ENCODE measurements around the gene CFAP69. TPM values are rescaled to one million over a fixed set of nuclear protein-coding genes. Genes with fewer than 3 reads are reported as not detected.

The CFAP69 gene
- total RNA-seq, 1 donor from 2014 or later = 0.71 TPM

DNA sequence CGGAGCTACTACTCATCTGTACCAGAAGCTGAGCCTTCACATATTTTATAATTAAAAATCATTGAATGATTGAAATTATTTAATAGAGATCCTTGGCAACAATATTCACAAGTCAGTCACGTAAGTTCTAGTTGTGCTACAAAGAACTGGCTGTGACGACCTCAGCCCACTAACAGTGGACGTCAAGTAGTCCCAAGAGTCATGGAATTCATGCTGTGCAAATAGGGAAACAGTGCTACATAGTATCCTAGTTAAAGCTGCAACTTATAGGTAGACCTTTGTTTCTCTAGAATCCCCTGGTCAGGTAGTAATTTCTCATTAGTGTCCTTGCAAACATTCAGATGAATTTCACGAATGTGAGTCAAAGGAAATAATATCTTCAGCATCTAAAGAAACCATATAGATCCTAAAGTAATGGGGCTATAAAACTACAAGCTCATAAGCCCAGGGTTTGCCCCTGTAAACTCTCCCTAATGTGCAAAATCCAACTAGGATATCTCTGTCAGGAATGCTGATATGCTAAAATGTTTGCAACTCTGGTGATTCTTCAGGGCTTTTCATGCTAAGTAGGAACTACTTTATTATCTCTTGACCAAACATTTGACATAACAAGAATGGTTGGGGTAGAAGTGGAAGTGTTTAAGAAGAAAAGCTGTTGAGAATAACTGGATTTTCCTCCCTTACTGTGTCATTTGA, 31.2 kb downstream of the CFAP69 start:
- DNase-seq = no peak
- no peak overlapping the region for H3K27ac Mint-ChIP-seq (ENCODE audit: unreplicated experiment)

GRCh38 chr7:90288154-90288553, 43.2 kb downstream of the CFAP69 start:
- Mint-ChIP-seq H3K9me3 (ENCODE audit: unreplicated experiment) (no peaks in the 10 kb centered on the region), H3K4me1 (ENCODE audit: low read depth, unreplicated experiment) (no peaks in the 10 kb centered on the region), H3K36me3 (ENCODE audit: unreplicated experiment) (peaks cover 1% of the 10 kb centered on the region), H3K4me3 (ENCODE audit: unreplicated experiment) (no peak overlapping the region), H3K27ac (ENCODE audit: unreplicated experiment) (no peak overlapping the region), H3K27me3 (ENCODE audit: unreplicated experiment) (no peaks in the 10 kb centered on the region)
- DNase-seq = no peak
- TF ChIP-seq, protein P1, sequence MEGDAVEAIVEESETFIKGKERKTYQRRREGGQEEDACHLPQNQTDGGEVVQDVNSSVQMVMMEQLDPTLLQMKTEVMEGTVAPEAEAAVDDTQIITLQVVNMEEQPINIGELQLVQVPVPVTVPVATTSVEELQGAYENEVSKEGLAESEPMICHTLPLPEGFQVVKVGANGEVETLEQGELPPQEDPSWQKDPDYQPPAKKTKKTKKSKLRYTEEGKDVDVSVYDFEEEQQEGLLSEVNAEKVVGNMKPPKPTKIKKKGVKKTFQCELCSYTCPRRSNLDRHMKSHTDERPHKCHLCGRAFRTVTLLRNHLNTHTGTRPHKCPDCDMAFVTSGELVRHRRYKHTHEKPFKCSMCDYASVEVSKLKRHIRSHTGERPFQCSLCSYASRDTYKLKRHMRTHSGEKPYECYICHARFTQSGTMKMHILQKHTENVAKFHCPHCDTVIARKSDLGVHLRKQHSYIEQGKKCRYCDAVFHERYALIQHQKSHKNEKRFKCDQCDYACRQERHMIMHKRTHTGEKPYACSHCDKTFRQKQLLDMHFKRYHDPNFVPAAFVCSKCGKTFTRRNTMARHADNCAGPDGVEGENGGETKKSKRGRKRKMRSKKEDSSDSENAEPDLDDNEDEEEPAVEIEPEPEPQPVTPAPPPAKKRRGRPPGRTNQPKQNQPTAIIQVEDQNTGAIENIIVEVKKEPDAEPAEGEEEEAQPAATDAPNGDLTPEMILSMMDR (IDR thresholded peaks at IDR 0.05; ENCODE audit: partially characterized antibody, unreplicated experiment) = no peak

More for the DNA sequence above, 31.2 kb downstream of the CFAP69 start:
- no peak overlapping the region for H3K4me3 Mint-ChIP-seq (ENCODE audit: unreplicated experiment)
- TF ChIP-seq, protein P1 (IDR thresholded peaks at IDR 0.05; ENCODE audit: partially characterized antibody, unreplicated experiment) = no peak
- H3K27me3 Mint-ChIP-seq (ENCODE audit: unreplicated experiment) = no peaks in the 10 kb centered on the region
- no peaks in the 10 kb centered on the region for H3K9me3 Mint-ChIP-seq (ENCODE audit: unreplicated experiment)
- no peaks in the 10 kb centered on the region for H3K4me1 Mint-ChIP-seq (ENCODE audit: low read depth, unreplicated experiment)
- H3K36me3 Mint-ChIP-seq (ENCODE audit: unreplicated experiment) = no peaks in the 10 kb centered on the region

GRCh38 chr7:90290244-90291113, 45.5 kb downstream of the CFAP69 start:
- Mint-ChIP-seq H3K27ac (ENCODE audit: unreplicated experiment) (no peak overlapping the region), H3K27me3 (ENCODE audit: unreplicated experiment) (no peaks in the 10 kb centered on the region), H3K9me3 (ENCODE audit: unreplicated experiment) (no peaks in the 10 kb centered on the region), H3K4me1 (ENCODE audit: low read depth, unreplicated experiment) (no peaks in the 10 kb centered on the region), H3K4me3 (ENCODE audit: unreplicated experiment) (no peak overlapping the region), H3K36me3 (ENCODE audit: unreplicated experiment) (peaks cover 6% of the 10 kb centered on the region)
- DNase-seq = no peak
- TF ChIP-seq, protein P1 (IDR thresholded peaks at IDR 0.05; ENCODE audit: partially characterized antibody, unreplicated experiment) = no peak

DNA sequence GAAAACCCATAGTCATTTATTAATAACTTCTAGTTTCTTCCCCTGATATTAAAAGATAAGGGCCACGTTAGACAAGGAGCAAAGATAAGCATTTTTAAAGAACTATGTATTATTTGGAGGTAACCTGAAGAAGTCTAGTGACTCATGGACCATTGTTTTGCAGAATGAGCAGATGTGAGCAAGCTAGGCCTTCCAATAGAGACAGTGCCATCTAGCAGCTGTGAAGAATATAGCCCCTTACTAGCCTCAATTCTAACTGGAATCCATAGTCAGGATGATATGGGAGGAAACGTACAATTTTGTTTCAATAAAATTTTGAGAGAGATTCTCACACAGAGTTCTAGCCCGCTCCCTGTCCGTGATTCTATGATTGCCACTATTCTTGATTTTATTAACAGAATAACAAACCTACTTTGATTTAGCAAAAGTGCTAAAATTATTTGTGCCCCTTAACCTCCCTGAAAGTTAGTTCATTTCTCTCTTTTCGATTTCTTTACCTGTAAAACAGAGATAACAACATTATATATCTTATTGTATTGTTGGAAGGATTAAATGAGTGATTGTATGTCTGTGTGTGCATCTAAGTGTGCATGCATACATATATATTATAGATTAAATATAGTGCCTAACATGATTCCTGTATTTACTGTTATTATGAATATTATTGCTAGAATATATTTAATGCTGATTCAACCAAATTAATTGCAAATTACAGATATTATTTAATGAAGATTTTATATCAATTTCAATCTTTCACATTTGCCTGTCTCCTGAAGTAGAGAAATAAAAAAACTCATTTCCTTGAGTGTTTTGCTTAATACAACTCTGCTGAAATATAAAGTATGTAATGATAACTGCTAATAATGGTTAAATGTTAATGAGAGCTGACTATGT, 53.4 kb downstream of the CFAP69 start:
- Mint-ChIP-seq H3K36me3 (ENCODE audit: unreplicated experiment) (peaks cover 3% of the 10 kb centered on the region), H3K27ac (ENCODE audit: unreplicated experiment) (peak overlapping the region; percentile 36), H3K4me1 (ENCODE audit: low read depth, unreplicated experiment) (peaks cover 1% of the 10 kb centered on the region), H3K4me3 (ENCODE audit: unreplicated experiment) (no peak overlapping the region), H3K27me3 (ENCODE audit: unreplicated experiment) (no peaks in the 10 kb centered on the region), H3K9me3 (ENCODE audit: unreplicated experiment) (no peaks in the 10 kb centered on the region)
- TF ChIP-seq, protein P1 (IDR thresholded peaks at IDR 0.05; ENCODE audit: partially characterized antibody, unreplicated experiment) = no peak
- no peak for DNase-seq
